HG02571 (cell line): ENCODE measurements around the gene ESPN.

Source experiments
- ATAC-seq: cut with Tn5 transposase; IDR thresholded peaks from one replicate; pipeline ENCODE4 v1.9.1; 2021; ENCODE audit warnings: mild to moderate bottlenecking, moderate library complexity; ENCODE audit not compliant: unreplicated experiment

ESPN gene

GRCh38 chr1:6408023-6408422 lies 16.6 kb upstream of the ESPN start:
- ATAC-seq = no peak

DNA sequence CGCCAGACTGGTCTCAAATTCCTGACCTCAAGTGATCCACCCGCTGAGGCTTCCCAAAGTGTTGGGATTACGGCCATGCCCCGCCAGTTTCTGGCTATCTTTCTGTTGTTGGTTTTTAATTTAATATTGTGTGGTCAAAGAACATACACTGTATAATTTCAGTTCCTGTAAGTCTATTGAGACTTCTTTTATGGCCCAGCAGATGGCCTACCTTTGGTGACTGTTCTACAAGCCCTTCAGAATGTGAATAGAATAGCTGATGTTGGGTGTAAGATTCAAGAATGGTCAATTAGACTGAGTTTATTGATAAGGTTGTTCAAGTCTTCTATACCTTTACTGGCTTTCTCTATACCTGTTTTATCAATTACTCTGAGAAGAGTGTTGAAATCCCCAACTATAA lies 15.5 kb upstream of the ESPN start:
- ATAC-seq = no peak

- no peak for ATAC-seq
Observed at GRCh38 chr1:6409733-6410132, 14.8 kb upstream of the ESPN start.

GRCh38 chr1:6410248-6410893 lies 14.2 kb upstream of the ESPN start:
- ATAC-seq = no peak

GRCh38 chr1:6412896-6413295 lies 11.7 kb upstream of the ESPN start:
- no peak for ATAC-seq

GRCh38 chr1:6414443-6414844 lies 10.1 kb upstream of the ESPN start:
- no peak for ATAC-seq

DNA sequence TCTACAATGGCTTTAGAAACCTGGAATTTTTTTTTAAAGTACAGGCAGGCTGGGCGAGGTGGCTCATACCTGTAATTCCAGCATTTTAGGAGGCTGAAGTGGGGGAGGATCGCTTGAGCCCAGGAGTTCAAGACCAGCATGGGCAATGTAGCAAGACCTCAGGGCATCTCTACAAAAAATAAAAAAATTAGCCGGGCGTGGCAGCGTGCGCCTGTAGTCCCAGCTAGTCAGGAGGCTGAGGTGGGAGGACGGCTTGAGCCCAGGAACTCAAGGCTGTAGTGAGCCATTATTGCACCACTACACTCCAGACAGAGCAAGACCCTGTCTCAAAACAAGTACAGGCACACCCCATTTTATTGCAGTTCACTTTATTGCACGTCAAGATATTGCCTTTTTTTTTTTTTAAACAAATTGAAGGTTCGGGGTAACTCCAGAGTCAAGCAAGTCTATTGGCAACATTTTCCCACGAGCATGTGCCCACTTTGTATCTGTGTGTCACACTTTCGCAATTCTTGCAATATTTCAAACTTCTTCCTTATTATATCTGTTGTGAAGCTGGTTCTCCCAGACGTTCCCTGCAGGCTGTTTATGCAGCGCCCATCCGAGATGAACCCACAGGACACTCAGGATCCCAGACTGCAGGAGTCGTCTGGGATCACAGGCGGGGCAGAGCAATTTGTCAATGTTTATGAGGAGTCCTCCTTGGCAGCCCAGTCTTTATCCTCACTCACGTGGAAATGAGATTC lies 9.5 kb upstream of the ESPN start:
- ATAC-seq = no peak

- no peak for ATAC-seq
Observed at GRCh38 chr1:6416295-6416656, 8.3 kb upstream of the ESPN start.

- ATAC-seq = no peak
Observed at GRCh38 chr1:6416906-6417305, 7.7 kb upstream of the ESPN start.

DNA sequence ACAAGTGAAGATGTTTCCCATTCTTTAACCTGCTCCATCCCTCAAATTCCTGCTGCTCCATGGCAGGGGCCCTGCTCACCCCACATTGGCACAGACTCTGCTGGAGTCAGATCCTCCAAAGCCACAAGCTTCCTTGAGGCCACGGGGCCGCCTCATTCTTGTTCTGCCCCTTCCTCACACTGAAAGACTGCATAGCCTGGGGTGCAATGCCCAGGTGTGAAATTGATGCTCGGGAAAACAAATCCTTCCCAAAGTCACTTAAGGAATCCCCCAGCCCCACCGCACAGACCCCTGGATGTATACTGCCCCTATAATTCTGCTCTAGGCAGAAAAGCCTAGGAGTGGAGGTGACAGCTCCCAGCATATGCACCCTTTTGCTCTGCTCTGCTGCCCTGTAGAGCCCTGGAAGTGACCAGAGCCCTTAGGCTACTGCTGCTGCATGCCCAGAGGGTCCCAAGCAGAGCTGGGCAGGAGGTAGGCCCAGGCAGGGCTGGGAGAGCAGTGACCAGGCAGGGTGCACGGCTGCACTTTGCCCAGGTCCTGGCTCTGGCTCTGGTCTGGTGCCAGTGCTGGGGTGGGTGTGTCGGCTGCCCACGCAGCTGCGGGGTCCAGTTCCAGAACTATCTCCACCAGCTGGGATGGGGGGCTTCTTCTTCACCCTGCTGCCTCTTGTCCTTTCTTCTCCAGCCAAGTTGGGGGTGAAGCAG lies 6.5 kb upstream of the ESPN start:
- ATAC-seq = no peak

- ATAC-seq = no peak
Observed at GRCh38 chr1:6418668-6419396, 5.7 kb upstream of the ESPN start.

GRCh38 chr1:6419397-6419803 lies 5.2 kb upstream of the ESPN start:
- ATAC-seq = no peak

DNA sequence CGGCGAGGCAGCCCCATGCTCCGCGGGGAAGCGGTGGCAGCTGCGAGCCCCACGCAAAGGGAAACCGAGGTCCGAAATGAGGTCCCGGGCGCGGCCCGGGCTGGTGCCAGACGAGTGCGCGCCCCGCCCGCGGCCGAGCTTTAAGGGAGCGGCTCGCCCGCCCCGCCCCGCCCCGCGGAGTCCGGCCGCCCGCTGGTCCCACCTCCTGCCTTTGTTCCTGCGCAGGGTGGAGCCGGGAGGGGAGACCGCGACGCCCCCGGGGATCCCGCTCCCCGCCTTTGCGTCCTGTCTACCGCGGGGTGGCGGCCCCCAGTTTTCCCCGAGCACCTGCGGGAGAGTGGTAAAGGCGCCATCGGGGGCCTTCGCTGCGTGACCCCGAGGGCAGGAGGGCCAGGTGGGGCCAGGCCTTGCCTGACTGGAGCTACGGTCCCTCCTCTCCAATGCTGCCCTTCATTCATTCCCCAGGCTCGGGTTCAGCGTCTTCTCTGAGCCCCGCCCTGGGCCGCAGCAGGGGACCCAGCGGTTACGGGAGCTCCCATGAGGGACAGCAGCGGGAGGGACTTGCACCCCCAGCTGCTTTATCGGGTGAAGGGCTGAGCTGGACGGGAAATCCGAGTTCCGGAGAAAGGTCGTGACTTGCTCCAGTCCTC lies 4.6 kb upstream of the ESPN start, which contains the start of gene HES2:
HES2 (minus strand) TSS at position 116 of the 650 bp plus-strand sequence; CDS start at position 17, 99 bp downstream.
- no peak for ATAC-seq

- ATAC-seq = no peak
Observed at GRCh38 chr1:6420454-6421042, 4.0 kb upstream of the ESPN start.

DNA sequence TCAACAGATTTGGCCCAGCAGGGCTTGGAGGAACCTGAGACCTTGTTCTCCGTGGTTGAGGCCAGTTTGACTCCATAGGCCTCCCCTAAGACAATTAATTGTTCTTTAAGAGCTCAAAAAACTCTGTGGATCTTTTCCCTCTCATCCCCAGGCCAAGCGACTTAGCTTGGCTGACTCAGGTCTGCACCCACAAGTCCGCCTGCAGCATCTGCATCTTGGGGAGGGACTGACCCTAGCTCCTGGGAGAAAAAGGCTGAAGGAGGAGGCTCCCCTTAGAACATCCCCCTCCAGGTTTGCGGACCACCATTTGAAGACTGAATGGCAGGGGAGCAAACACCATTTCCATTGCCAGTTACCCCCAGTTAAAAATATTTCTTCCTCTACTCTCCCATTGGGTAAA lies 3.3 kb upstream of the ESPN start:
- no peak for ATAC-seq

GRCh38 chr1:6423321-6423999 lies 1.1 kb upstream of the ESPN start:
- no peak for ATAC-seq

DNA sequence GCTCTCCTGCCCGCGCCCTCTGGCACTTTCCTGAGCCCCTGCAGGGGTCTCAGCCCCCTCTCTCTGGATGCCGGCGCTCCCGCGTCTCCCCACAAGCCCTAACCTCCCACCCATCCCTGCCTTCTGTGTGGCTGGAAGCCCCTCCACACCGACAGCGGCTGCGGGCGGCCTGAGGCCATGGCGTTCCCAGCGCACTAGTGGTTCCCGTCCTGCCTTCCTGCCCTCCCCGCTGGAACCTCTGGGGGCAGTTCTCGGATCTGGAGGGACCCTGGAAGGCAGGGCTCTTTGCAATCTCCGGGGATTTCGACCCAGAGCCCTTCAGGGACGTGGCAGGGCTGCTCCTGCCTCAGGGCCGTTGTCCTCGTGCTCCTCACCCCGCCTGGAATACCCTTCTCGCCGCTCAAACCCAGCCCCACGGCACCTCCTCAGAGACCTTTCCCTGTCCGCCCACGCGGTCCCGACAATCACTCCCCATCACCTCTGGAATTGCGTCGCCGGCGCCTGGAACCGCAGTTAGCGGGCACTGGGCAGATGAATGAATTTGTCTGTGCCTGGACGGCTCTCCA lies 493 bp upstream of the ESPN start:
- no peak for ATAC-seq

DNA sequence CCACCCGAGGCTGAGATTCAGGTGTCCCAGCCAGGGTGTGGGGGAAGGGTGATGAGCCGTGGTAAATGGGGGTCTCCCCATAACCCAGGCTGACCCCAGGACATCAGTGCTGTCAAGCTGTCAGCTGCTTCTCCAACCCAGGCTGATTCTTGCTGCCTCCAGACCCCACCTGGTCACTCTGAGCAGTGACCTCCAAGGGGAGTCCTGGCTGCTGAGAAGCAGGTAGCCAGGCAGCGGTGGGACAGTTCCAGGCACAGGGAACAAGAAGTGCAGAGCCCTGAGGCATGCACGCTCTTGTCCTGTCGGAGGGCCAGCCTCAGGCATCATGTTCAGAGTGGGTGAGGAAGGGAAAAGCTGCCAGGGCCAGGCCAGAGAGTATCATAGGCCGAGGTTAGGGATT lies 1.1 kb downstream of the ESPN start:
- ATAC-seq = no peak

DNA sequence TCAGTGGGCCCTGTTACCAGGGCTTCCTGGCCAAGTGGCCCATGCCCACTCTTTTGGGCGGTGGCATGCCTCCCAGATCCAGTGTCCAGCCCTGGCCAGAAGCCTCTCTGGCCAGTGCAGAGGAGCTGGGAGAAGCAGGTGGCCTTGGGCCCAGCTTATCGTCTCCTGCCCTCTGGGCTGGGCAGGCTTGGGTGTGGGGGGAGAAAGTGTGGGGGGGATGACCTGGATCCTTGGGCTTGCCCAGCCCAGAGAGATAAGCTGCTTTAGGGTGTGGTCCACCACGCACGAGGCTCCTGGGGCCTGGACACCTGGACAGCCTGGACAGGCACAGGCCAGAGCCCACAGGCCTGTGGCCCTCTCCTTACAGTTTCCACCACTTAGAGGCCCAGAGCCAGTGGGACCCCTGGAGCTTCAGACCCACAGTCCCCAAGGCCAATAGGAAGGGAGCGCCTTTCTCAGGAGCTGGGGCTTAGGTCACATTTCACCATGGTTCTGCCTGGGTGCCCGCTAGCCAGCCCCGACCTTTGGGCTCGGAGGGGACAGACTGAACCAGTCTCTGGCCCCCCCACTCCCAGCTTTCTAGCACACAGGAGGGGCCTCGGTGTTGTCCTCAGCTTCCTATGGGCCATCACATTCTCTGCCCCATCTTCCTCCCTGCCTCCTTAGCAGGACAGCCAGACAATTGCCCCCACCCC lies 1.8 kb downstream of the ESPN start:
- no peak for ATAC-seq
